ENCODE measurements around the gene TNPO1. TPM values are rescaled to one million over a fixed set of nuclear protein-coding genes. Genes with fewer than 3 reads are reported as not detected.

The TNPO1 gene
- total and polyA plus RNA-seq, 9 of the 15 experiments (the other 6 are each of a cell fraction or from before 2014, with no cell fraction given) = 20.8 to 176 (median 97.9) TPM

- Histone ChIP-seq H3K9ac (ENCODE audit: insufficient read depth in 1 of 2, low read depth in 2 of 2, low read length in 2 of 2) (no peak overlapping the region), H3K27ac (ENCODE audit: extremely low read depth, low read depth, low read length) (no peak overlapping the region), H3K9me3 (replicated peaks; ENCODE audit: control insufficient read depth, insufficient read depth, low read depth, low read length) (no peaks in the 10 kb centered on the region), H3K4me1 (replicated peaks in 1 of 2; ENCODE audit: control insufficient read depth in 2 of 2, insufficient read depth in 2 of 2, low read length in 2 of 2) (no peaks in the 10 kb centered on the region), H2AFZ (ENCODE audit: low read depth, low read length) (no peak overlapping the region), H3K9me1 (ENCODE audit: control insufficient read depth, insufficient read depth, low read length) (no peaks in the 10 kb centered on the region), H3K27me3 (ENCODE audit: control insufficient read depth in 2 of 2, insufficient read depth in 2 of 2, low read length in 2 of 2) (no peaks in the 10 kb centered on the region), H3K4me2 (ENCODE audit: insufficient read depth, low read length) (no peak overlapping the region), H4K20me1 (replicated peaks; ENCODE audit: control insufficient read depth, insufficient read depth, low read length) (0 out of 2 replicates have a peak, but pooled peaks cover 3% of the 10 kb centered on the region), H3K79me2 (ENCODE audit: control insufficient read depth, insufficient read depth, low read length) (peaks cover 5% of the 10 kb centered on the region; the same call in 2 of the 3 replicates), H3K4me3 (no peak overlapping the region), H3K36me3 (ENCODE audit: control insufficient read depth, insufficient read depth, low read length) (peaks cover 98% of the 10 kb centered on the region)
- DNase-seq (ENCODE audit: extremely low read depth in 1 of 4, low spot score in 3 of 4) (no peak), FAIRE-seq (no peak), ATAC-seq (no peak)
- intact Hi-C loops (cut with micrococcal nuclease) = no loop called here
- in situ Hi-C loops (cut with MboI) = no loop called here
- no TSS peak for BruUV-seq (replicated peaks)
- ChIA-PET POLR2A (interaction anchor here (0.6 kb wide), 1 partner anchor 118 kb away, joined by 3 read pairs; no protein-coding TSS in a partner anchor), CTCF (ENCODE audit: low intra/inter-chr PET ratio) (no interaction called here)
- TF ChIP-seq STAT5A (IDR thresholded peaks at IDR 0.05; ENCODE audit: borderline replicate concordance, low read length) (no peak), KLF16 (IDR thresholded peaks at IDR 0.05) (no peak), BACH1 (tag; IDR thresholded peaks at IDR 0.05) (no peak), L3MBTL2 (IDR thresholded peaks at IDR 0.05) (no peak), LEF1 (IDR thresholded peaks at IDR 0.05) (no peak), RAD51 (IDR thresholded peaks at IDR 0.05; ENCODE audit: borderline replicate concordance, low read depth) (no peak), MCM3 (IDR thresholded peaks at IDR 0.05) (no peak)
- 100% methylated on average over 1 of the region's 1 CpG for WGBS (ENCODE audit: insufficient coverage, low coverage, missing lambda C conversion rate)
Observed at GRCh38 chr5:72884892-72885291, 68.4 kb downstream of the TNPO1 start.

GRCh38 chr5:72885824-72886223, 69.4 kb downstream of the TNPO1 start:
- no peaks in the 10 kb centered on the region for H3K27me3 ChIP-seq (ENCODE audit: control insufficient read depth in 2 of 2, insufficient read depth in 2 of 2, low read length in 2 of 2)
- intact Hi-C loops (cut with micrococcal nuclease) = no loop called here
- peaks cover 5% of the 10 kb centered on the region; the same call in 2 of the 3 replicates for H3K79me2 ChIP-seq (ENCODE audit: control insufficient read depth, insufficient read depth, low read length)
- H4K20me1 ChIP-seq (replicated peaks; ENCODE audit: control insufficient read depth, insufficient read depth, low read length) = 0 out of 2 replicates have a peak, but pooled peaks cover 3% of the 10 kb centered on the region
- H3K4me3 ChIP-seq = no peak overlapping the region
- ATAC-seq (no peak), FAIRE-seq (peak; percentile 11), DNase-seq (ENCODE audit: extremely low read depth in 1 of 4, low spot score in 3 of 4) (no peak)
- no peak overlapping the region for H3K27ac ChIP-seq (ENCODE audit: extremely low read depth, low read depth, low read length)
- peaks cover 100% of the 10 kb centered on the region for H3K36me3 ChIP-seq (ENCODE audit: control insufficient read depth, insufficient read depth, low read length)
- TF ChIP-seq SRSF1 (IDR thresholded peaks at IDR 0.05; ENCODE audit: low read depth, low read length) = no peak
- no peak for TF ChIP-seq CCNT2 (IDR thresholded peaks at IDR 0.05; ENCODE audit: borderline replicate concordance, extremely low read depth, insufficient read length, low read depth, low read length)
- no peak overlapping the region for H3K9ac ChIP-seq (ENCODE audit: insufficient read depth in 1 of 2, low read depth in 2 of 2, low read length in 2 of 2)
- WGBS (ENCODE audit: insufficient coverage, low coverage, missing lambda C conversion rate) = 93% methylated on average over 4 of the region's 4 CpGs
- no TSS peak for BruUV-seq (replicated peaks)
- H3K4me1 ChIP-seq (replicated peaks in 1 of 2; ENCODE audit: control insufficient read depth in 2 of 2, insufficient read depth in 2 of 2, low read length in 2 of 2) = no peaks in the 10 kb centered on the region
- POLR2A ChIA-PET = no interaction called here
- no peaks in the 10 kb centered on the region for H3K9me3 ChIP-seq (replicated peaks; ENCODE audit: control insufficient read depth, insufficient read depth, low read depth, low read length)
- no peak overlapping the region for H3K4me2 ChIP-seq (ENCODE audit: insufficient read depth, low read length)
- CTCF ChIA-PET (ENCODE audit: low intra/inter-chr PET ratio) = no interaction called here
- no peak overlapping the region for H2AFZ ChIP-seq (ENCODE audit: low read depth, low read length)
- in situ Hi-C loops (cut with MboI) = no loop called here
- H3K9me1 ChIP-seq (ENCODE audit: control insufficient read depth, insufficient read depth, low read length) = no peaks in the 10 kb centered on the region
